Astrocyte (in vitro differentiated cells and primary cell): Measurements from ENCODE around the gene NOXO1. TPM values are rescaled to one million over a fixed set of nuclear protein-coding genes. Genes with fewer than 3 reads are reported as not detected.
A peak's percentile ranks its signal among the peaks of the same experiment; 100 is the strongest.

ENCODE experiments used
- DNase-seq: peaks from one replicate; pipeline ENCODE4 v3.0.0-alpha.2; 2010; ENCODE audit warnings: low read depth
- FAIRE-seq: peaks from 2 replicates; lab custom pipeline; 2011; peaks lifted over from hg19 to GRCh38; lab: Jason Lieb, UNC
- H2AFZ ChIP-seq: 2 replicates; pipeline ENCODE4 v1.6.0; 2012; ENCODE audit warnings: low read depth, low read length, inconsistent platforms
- H3K27ac ChIP-seq: 2 replicates; pipeline ENCODE4 v1.5.1; 2011; ENCODE audit warnings: low read depth, low read length, inconsistent platforms
- H3K27me3 ChIP-seq: 2 replicates; pipeline ENCODE4 v1.6.0; 2011; ENCODE audit warnings: low read length, inconsistent platforms; ENCODE audit not compliant: insufficient read depth
- H3K36me3 ChIP-seq: 2 replicates; pipeline ENCODE4 v1.5.1; 2011; ENCODE audit warnings: low read length, inconsistent platforms; ENCODE audit not compliant: insufficient read depth
- H3K4me1 ChIP-seq: 2 replicates; pipeline ENCODE4 v1.5.1; 2011; ENCODE audit warnings: low read length, inconsistent platforms; ENCODE audit not compliant: insufficient read depth
- H3K4me2 ChIP-seq: 2 replicates; pipeline ENCODE4 v1.6.0; 2012; ENCODE audit warnings: low read length, inconsistent platforms
- H3K4me3 ChIP-seq: 2 replicates; pipeline ENCODE4 v1.5.1; 2011; ENCODE audit warnings: low read depth, mild to moderate bottlenecking, low read length, inconsistent platforms; ENCODE audit not compliant: insufficient read depth
- H3K79me2 ChIP-seq: 2 replicates; pipeline ENCODE4 v1.6.0; 2012; ENCODE audit warnings: mild to moderate bottlenecking, low read length, inconsistent platforms; ENCODE audit not compliant: insufficient read depth
- H3K9ac ChIP-seq: 2 replicates; pipeline ENCODE4 v1.6.0; 2012; ENCODE audit warnings: mild to moderate bottlenecking, low read length, inconsistent platforms
- H3K9me3 ChIP-seq: 2 replicates; pipeline ENCODE4 v1.5.1; 2012; ENCODE audit warnings: low read depth, mild to moderate bottlenecking, low read length, inconsistent platforms; ENCODE audit not compliant: insufficient read depth
- H4K20me1 ChIP-seq: 2 replicates; pipeline ENCODE4 v1.6.0; 2012; ENCODE audit warnings: low read length, inconsistent platforms; ENCODE audit not compliant: insufficient read depth
- H3K27ac Mint-ChIP-seq: one replicate; pipeline ENCODE4 v1.8.0; 2021; ENCODE audit warnings: mild to moderate bottlenecking, mixed read lengths; ENCODE audit not compliant: unreplicated experiment
- H3K27me3 Mint-ChIP-seq: one replicate; pipeline ENCODE4 v1.8.0; 2021; ENCODE audit warnings: low read depth, mixed read lengths; ENCODE audit not compliant: unreplicated experiment
- H3K36me3 Mint-ChIP-seq: one replicate; pipeline ENCODE4 v1.8.0; 2021; ENCODE audit warnings: low read depth, mixed read lengths; ENCODE audit not compliant: unreplicated experiment
- H3K4me1 Mint-ChIP-seq: one replicate; pipeline ENCODE4 v1.8.0; 2021; ENCODE audit warnings: low read depth, mixed read lengths; ENCODE audit not compliant: unreplicated experiment
- H3K4me3 Mint-ChIP-seq: one replicate; pipeline ENCODE4 v1.8.0; 2021; ENCODE audit warnings: mild to moderate bottlenecking, moderate library complexity, mixed read lengths; ENCODE audit not compliant: unreplicated experiment
- H3K9me3 Mint-ChIP-seq: one replicate; pipeline ENCODE4 v1.8.0; 2021; ENCODE audit warnings: mild to moderate bottlenecking, mixed read lengths; ENCODE audit not compliant: unreplicated experiment
- EZH2 ChIP-seq: IDR thresholded peaks from 2 replicates; pipeline ENCODE4 v1.6.1; 2012; ENCODE audit warnings: mild to moderate bottlenecking, low read length, inconsistent platforms; ENCODE audit not compliant: insufficient read depth
- total RNA-seq: library from RNA; stranded (reverse); gene quantifications from 2 replicates; pipeline ENCODE4 v1.2.1, GENCODE V29; 2021
- TF ChIP-seq, protein P1 (sequence below): IDR thresholded peaks from 2 replicates; pipeline ENCODE4 v1.5.1; 2011; ENCODE audit warnings: low read depth, mild to moderate bottlenecking, inconsistent platforms, low read length, moderate library complexity; ENCODE audit not compliant: insufficient read depth

NOXO1 gene
- total RNA-seq, 1 donor from 2014 or later, result 0.89 TPM

DNA sequence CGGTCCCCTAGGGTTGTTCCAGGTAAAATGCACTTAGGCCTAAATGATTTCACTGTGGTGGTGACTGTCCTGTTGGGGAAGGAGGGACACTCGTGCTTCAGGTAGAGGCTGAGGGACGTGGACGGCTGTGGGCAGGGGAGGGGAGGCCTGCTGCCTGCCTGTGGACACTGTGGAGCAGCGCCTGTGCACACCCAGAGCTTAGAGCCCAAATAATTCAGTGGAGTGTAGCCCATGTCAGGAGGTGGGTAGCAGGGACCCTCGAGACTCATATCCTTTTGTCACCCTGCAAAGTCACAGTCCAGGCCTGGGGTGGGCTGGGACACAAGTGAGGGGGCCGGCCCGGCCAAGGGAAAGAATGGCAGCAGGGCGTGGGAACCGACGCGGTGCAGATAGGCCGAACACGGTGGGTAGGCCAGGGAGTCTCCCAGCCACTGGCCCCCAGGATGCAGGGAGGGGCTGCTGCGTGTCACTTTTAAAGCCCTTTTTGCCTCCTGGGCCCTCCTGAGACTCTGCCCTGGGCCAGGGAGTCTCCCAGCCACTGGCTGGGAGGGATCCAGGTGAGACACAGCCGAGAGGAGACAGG, 44.7 kb upstream of the NOXO1 start:
- peak overlapping the region; percentile 77 for H3K4me2 ChIP-seq
- H3K9me3 Mint-ChIP-seq, result no peaks in the 10 kb centered on the region
- DNase-seq (no peak), FAIRE-seq (no peak)
- H2AFZ ChIP-seq, result peak overlapping the region; percentile 66
- H3K36me3 ChIP-seq, result no peaks in the 10 kb centered on the region
- peaks cover 18% of the 10 kb centered on the region for H3K4me1 ChIP-seq
- H3K4me3 ChIP-seq, result peak overlapping the region; percentile 17
- H3K27me3 ChIP-seq, result no peaks in the 10 kb centered on the region
- TF ChIP-seq EZH2, result no peak
- TF ChIP-seq, protein P1, sequence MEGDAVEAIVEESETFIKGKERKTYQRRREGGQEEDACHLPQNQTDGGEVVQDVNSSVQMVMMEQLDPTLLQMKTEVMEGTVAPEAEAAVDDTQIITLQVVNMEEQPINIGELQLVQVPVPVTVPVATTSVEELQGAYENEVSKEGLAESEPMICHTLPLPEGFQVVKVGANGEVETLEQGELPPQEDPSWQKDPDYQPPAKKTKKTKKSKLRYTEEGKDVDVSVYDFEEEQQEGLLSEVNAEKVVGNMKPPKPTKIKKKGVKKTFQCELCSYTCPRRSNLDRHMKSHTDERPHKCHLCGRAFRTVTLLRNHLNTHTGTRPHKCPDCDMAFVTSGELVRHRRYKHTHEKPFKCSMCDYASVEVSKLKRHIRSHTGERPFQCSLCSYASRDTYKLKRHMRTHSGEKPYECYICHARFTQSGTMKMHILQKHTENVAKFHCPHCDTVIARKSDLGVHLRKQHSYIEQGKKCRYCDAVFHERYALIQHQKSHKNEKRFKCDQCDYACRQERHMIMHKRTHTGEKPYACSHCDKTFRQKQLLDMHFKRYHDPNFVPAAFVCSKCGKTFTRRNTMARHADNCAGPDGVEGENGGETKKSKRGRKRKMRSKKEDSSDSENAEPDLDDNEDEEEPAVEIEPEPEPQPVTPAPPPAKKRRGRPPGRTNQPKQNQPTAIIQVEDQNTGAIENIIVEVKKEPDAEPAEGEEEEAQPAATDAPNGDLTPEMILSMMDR, result no peak
- no peak overlapping the region for H3K27ac ChIP-seq
- H3K9me3 ChIP-seq, result no peaks in the 10 kb centered on the region
- no peak overlapping the region for H3K27ac Mint-ChIP-seq
- H3K4me1 Mint-ChIP-seq, result peaks cover 7% of the 10 kb centered on the region
- no peaks in the 10 kb centered on the region for H3K36me3 Mint-ChIP-seq
- peaks cover 27% of the 10 kb centered on the region for H3K79me2 ChIP-seq
- H3K27me3 Mint-ChIP-seq, result peaks cover 4% of the 10 kb centered on the region
- H3K4me3 Mint-ChIP-seq, result peak overlapping the region; percentile 77
- H3K9ac ChIP-seq, result peak overlapping the region; percentile 64
- peaks cover 23% of the 10 kb centered on the region for H4K20me1 ChIP-seq

DNA sequence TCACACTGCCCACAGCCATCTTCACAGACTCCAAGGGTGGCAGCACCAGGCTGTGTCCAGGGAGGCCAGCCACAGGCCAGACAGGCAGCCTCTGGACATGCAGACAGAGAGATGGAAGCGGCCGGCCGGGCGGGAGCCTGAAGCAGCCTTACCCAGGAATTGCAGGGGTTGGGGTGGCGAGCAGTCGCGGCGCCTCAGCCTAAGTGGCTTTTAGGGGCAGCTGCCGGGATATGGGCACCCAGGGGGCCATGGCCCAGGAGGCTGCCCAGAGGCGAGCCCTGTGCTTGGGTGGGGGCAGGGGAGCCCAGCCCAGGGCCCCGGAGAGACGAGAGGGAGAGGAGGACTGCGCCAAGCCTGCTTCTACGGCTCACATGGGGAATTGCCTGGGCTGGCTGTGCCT, 44.0 kb upstream of the NOXO1 start:
- no peaks in the 10 kb centered on the region for H3K36me3 ChIP-seq
- H4K20me1 ChIP-seq, result peaks cover 23% of the 10 kb centered on the region
- H3K4me1 ChIP-seq, result peaks cover 22% of the 10 kb centered on the region
- Mint-ChIP-seq H3K4me3 (no peak overlapping the region), H3K27me3 (peaks cover 9% of the 10 kb centered on the region), H3K9me3 (no peaks in the 10 kb centered on the region), H3K36me3 (no peaks in the 10 kb centered on the region), H3K27ac (no peak overlapping the region), H3K4me1 (peaks cover 7% of the 10 kb centered on the region)
- DNase-seq (no peak), FAIRE-seq (no peak)
- no peaks in the 10 kb centered on the region for H3K27me3 ChIP-seq
- H3K4me3 ChIP-seq, result no peak overlapping the region
- TF ChIP-seq EZH2, result no peak
- TF ChIP-seq, protein P1, result no peak
- H3K9me3 ChIP-seq, result no peaks in the 10 kb centered on the region
- no peak overlapping the region for H2AFZ ChIP-seq
- H3K4me2 ChIP-seq, result no peak overlapping the region
- H3K27ac ChIP-seq, result no peak overlapping the region
- no peak overlapping the region for H3K9ac ChIP-seq
- H3K79me2 ChIP-seq, result peaks cover 27% of the 10 kb centered on the region

- Histone ChIP-seq H2AFZ (no peak overlapping the region), H3K27me3 (no peaks in the 10 kb centered on the region), H3K4me1 (peaks cover 25% of the 10 kb centered on the region), H3K79me2 (peaks cover 18% of the 10 kb centered on the region), H4K20me1 (peaks cover 17% of the 10 kb centered on the region), H3K4me2 (peak overlapping the region; percentile 94), H3K4me3 (no peak overlapping the region), H3K36me3 (no peaks in the 10 kb centered on the region), H3K9me3 (no peaks in the 10 kb centered on the region), H3K27ac (no peak overlapping the region), H3K9ac (no peak overlapping the region)
- H3K36me3 Mint-ChIP-seq, result no peaks in the 10 kb centered on the region
- no peaks in the 10 kb centered on the region for H3K9me3 Mint-ChIP-seq
- no peak overlapping the region for H3K4me3 Mint-ChIP-seq
- TF ChIP-seq, protein P1, result no peak
- no peak for TF ChIP-seq EZH2
- peaks cover 7% of the 10 kb centered on the region for H3K4me1 Mint-ChIP-seq
- FAIRE-seq (no peak), DNase-seq (no peak)
- peaks cover 12% of the 10 kb centered on the region for H3K27me3 Mint-ChIP-seq
- H3K27ac Mint-ChIP-seq, result peak overlapping the region; percentile 69
Observed at GRCh38 chr16:2024032-2024420, 42.8 kb upstream of the NOXO1 start.
